Mammary epithelial cell (primary cell): ENCODE data around the gene SCAMP1.
A peak's percentile ranks its signal among the peaks of the same experiment; 100 is the strongest.

Source experiments
- EZH2 ChIP-seq: IDR thresholded peaks from 2 replicates; pipeline ENCODE4 v1.6.1; 2012; ENCODE audit warnings: low read length, inconsistent platforms, borderline replicate concordance
- TF ChIP-seq, protein P1 (sequence below), 2 donors: IDR thresholded peaks in 1 of 2; conservative IDR thresholded peaks in 1 of 2; 2 replicates each; pipeline ENCODE4 v1.5.1; 2011 to 2012; ENCODE audit warnings: inconsistent platforms in 2 of 2, low read length in 2 of 2, mild to moderate bottlenecking in 2 of 2, control low read depth in 1 of 2, low read depth in 1 of 2; ENCODE audit not compliant: insufficient read depth in 1 of 2; ENCODE audit errors: extremely low read depth in 1 of 2

DNA sequence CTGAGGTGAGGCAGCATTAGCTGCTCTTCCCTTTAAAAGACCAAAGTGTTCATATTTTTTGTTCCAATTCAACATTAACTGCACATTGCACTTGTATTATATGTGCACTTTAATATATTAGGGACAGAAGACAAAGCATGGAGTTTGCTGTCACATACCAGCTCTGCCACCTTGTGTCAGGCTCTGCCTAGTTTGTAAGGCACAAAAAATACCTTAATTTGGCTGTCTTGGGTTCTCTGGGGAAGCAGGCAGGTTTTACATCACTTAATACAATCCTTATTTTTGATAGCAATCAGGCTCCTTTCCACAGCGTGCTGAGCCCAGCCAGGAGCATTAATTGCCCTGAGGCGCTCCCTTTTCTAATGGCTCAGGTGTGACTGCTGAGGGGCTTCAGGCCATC is 131.8 kb downstream of the SCAMP1 start:
- TF ChIP-seq, protein P1, sequence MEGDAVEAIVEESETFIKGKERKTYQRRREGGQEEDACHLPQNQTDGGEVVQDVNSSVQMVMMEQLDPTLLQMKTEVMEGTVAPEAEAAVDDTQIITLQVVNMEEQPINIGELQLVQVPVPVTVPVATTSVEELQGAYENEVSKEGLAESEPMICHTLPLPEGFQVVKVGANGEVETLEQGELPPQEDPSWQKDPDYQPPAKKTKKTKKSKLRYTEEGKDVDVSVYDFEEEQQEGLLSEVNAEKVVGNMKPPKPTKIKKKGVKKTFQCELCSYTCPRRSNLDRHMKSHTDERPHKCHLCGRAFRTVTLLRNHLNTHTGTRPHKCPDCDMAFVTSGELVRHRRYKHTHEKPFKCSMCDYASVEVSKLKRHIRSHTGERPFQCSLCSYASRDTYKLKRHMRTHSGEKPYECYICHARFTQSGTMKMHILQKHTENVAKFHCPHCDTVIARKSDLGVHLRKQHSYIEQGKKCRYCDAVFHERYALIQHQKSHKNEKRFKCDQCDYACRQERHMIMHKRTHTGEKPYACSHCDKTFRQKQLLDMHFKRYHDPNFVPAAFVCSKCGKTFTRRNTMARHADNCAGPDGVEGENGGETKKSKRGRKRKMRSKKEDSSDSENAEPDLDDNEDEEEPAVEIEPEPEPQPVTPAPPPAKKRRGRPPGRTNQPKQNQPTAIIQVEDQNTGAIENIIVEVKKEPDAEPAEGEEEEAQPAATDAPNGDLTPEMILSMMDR (conservative IDR thresholded peaks at IDR 0.05 in 1 of 2, IDR thresholded peaks at IDR 0.05 in 1 of 2; ENCODE audit: extremely low read depth in 1 of 2, insufficient read depth in 1 of 2, low read depth in 1 of 2, low read length in 2 of 2) = peak in 1 of 2 donors; percentile 2
- TF ChIP-seq EZH2 = no peak
